Bronchial smooth muscle cell (primary cell): ENCODE measurements around the gene NHLRC1. TPM values are rescaled to one million over a fixed set of nuclear protein-coding genes. Genes with fewer than 3 reads are reported as not detected.

Experiments used
- total RNA-seq: library from RNA; depleted of rRNA; stranded (reverse); fragments of >200 nt; gene quantifications from 2 replicates; pipeline ENCODE4 v1.2.1, GENCODE V29; 2014

Gene NHLRC1
- total RNA-seq = 2.2 and 3.6 TPM in 2 replicates

GRCh38 chr6:18122128-18123093, at the start of gene NHLRC1:
NHLRC1 (minus strand) TSS chr6:18122677; CDS start chr6:18122606, 71 bp downstream.

DNA sequence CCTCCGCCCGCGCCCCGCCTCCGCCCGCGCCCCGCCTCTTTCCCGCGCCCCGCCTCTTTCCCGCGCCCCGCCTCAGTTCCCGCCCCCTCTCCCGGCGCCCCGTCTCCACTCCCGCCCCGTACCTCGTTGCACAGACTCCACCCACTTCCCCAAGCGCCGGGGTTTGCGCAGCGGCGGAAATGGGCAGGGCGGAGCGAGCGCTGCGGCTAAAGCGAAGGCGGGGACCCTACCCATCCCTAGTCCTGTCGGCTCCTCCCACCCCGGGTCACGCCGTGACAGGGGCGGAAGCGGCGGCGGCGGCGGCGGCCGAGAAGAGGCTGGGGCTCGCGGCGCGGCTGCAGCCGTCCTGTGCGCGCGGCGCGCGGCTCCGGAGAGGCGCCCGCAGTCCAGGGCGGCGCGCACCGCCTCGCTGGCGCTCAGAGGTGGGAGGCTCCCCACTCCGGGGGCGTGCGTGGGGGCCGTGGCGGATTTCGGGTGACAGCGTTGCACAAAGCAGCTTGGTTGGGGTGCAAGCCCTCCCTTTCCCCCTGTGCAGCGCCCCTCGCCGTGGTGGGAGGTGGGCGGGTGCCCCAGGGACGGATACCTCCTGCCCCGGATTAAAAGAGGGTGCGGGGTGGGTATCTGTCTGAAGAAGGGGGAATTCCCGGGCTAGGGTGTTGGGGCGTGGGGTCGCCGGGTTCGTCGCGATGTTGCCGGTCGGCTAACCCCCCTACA, 32.8 kb upstream of the NHLRC1 start, which contains the start of gene KDM1B:
Gene KDM1B (plus strand): TSS at position 273 of the 714 bp plus-strand sequence. CDS start 4,474 bp downstream, outside the sequence.

GRCh38 chr6:18154507-18155149, 32.2 kb upstream of the NHLRC1 start, which contains the start of gene TPMT:
TPMT (minus strand) TSS chr6:18155077; CDS start chr6:18149127, 5,950 bp downstream.

Other genes with a start within 250 kb of the NHLRC1 start
- 56.8 and 61.3 TPM in 2 replicates for gene KIF13A, start 135.0 kb downstream of the NHLRC1 start, total RNA-seq
- gene TPMT, start 32.4 kb upstream of the NHLRC1 start, total RNA-seq = 11.5 and 14.7 TPM in 2 replicates
- 13.1 and 22.1 TPM in 2 replicates for gene KDM1B, start 32.7 kb upstream of the NHLRC1 start, total RNA-seq
- 52.3 and 68.6 TPM in 2 replicates for gene DEK, start 141.9 kb upstream of the NHLRC1 start, total RNA-seq